Mammary epithelial cell (primary cell): Measurements from ENCODE around the gene VGLL3.

ENCODE experiments used
- EZH2 ChIP-seq: IDR thresholded peaks from 2 replicates; pipeline ENCODE4 v1.6.1; 2012; ENCODE audit warnings: low read length, inconsistent platforms, borderline replicate concordance
- TF ChIP-seq, protein P1 (sequence below), 2 donors: IDR thresholded peaks in 1 of 2; conservative IDR thresholded peaks in 1 of 2; 2 replicates each; pipeline ENCODE4 v1.5.1; 2011 to 2012; ENCODE audit warnings: inconsistent platforms in 2 of 2, low read length in 2 of 2, mild to moderate bottlenecking in 2 of 2, control low read depth in 1 of 2, low read depth in 1 of 2; ENCODE audit not compliant: insufficient read depth in 1 of 2; ENCODE audit errors: extremely low read depth in 1 of 2

DNA sequence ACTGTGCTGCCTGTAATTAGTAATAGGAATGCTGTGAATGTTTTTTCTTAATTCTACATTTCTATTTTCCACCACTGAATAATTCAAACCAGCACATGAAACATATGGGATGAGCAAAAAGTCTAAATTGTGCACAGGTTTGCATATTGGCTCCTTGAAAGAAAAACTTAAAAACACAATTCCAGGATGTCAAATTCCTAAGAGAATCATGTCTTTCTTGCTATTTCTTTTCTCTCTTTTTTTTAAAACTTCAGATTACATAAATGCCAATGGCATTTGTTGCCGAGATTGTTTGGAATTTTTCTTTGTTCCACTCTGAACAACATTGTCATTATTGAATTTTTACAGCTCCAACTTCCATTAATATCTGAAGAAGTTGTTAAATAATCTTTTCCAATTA lies 60.8 kb downstream of the VGLL3 start:
- TF ChIP-seq, protein P1, sequence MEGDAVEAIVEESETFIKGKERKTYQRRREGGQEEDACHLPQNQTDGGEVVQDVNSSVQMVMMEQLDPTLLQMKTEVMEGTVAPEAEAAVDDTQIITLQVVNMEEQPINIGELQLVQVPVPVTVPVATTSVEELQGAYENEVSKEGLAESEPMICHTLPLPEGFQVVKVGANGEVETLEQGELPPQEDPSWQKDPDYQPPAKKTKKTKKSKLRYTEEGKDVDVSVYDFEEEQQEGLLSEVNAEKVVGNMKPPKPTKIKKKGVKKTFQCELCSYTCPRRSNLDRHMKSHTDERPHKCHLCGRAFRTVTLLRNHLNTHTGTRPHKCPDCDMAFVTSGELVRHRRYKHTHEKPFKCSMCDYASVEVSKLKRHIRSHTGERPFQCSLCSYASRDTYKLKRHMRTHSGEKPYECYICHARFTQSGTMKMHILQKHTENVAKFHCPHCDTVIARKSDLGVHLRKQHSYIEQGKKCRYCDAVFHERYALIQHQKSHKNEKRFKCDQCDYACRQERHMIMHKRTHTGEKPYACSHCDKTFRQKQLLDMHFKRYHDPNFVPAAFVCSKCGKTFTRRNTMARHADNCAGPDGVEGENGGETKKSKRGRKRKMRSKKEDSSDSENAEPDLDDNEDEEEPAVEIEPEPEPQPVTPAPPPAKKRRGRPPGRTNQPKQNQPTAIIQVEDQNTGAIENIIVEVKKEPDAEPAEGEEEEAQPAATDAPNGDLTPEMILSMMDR (conservative IDR thresholded peaks at IDR 0.05 in 1 of 2, IDR thresholded peaks at IDR 0.05 in 1 of 2; ENCODE audit: extremely low read depth in 1 of 2, insufficient read depth in 1 of 2, low read depth in 1 of 2, low read length in 2 of 2), result no peak
- TF ChIP-seq EZH2, result no peak
